ENCODE data around the gene GPR139.

Gene GPR139

DNA sequence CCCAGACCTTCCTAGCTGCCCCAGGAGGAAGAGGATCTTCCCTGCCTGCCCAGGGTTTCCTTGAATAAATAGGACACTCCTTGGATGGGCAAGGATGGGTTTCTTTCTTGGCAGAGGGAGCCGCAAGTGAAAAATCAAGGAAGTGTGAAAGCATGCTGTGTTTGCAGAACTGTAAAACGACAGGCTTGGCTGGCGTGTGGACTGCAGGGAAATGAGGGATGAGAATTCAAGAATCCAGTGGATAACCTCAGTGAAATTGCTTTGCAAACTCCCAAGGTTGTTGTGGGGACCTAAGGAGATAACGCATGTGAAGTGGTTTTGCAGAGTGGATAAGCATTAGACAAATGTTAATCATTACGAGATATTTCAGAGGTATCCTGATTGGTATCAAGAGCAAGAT is 20.4 kb downstream of the GPR139 start:
- DNase-seq (ENCODE audit: low read depth) = no peak

DNA sequence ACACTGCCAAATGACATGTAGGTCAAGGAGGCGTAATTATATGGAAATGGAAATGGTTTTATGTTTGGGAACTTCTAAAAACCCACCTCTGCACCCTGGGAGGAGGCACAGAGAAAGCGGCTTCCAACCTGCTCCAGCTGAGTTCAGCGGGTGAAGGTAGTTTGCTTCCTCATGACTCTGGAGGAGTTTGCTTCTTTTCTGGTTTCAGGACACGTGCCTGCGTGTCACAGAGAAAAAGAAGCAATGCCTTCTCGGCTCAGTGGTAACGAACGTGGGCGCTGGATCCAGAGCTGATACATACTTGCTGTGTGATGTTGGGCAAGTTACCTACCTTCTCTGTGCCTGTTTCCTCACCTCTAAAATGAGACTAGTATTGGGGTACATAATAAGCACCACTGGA is 22.1 kb downstream of the GPR139 start:
- DNase-seq (ENCODE audit: low read depth) = no peak

DNA sequence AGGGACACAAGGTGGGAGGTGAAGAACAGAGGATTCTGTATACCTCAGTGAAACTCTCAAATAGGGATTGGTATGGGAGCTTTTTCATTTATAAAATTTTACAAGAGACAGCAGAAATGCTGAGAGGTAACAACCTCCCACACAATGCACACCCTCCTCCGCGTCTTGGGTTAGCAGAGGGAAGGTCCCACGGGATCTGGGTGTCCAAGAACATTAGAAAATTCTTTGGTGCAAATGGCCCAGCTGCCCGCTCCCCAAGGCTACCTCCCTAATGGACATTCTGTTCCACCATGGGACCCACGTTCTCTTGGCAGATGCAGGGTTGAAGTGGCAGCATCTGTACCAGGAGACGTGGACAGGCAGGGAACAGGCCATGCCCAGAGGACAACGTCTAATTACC is 22.5 kb downstream of the GPR139 start:
- no peak for DNase-seq (ENCODE audit: low read depth)

DNA sequence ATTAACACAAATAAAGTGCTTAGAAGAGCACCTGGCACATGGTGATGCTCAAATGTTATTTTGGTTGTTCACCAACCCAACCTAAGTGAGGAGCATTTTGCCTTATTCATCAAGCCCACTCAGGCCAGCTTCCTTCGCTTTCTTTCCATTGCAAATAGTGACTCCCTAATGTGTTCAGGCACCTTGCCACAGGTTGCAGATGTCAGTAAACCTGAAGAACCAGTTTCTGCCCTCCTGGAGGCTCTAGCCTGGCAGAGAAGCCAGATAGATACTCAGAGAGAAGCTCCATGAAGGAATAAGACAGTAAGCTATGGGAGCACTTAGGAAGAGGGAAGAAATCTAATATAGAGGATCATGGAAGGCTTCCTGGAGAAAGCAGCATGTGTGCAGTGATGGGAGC is 23.9 kb downstream of the GPR139 start:
- DNase-seq (ENCODE audit: low read depth) = no peak

DNA sequence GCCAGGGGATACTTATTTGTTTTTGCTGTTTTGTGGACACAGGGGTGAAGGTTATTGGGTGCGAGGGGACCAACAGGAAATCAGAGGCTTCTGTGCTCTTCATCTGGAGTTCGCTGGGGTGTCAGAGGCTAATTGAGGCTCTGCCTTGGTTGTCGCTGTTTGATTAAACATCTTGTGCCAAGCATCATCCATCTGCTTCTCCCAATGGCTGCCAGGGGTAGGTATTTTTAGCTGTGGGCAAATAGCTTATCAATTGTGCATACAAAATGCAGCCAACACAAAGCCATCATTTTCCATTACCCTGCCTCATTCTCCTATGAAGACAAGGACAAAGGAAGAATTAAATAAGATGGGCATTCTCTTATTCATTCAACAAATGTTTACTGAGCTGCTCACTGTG is 27.8 kb downstream of the GPR139 start:
- DNase-seq (ENCODE audit: low read depth) = no peak

DNA sequence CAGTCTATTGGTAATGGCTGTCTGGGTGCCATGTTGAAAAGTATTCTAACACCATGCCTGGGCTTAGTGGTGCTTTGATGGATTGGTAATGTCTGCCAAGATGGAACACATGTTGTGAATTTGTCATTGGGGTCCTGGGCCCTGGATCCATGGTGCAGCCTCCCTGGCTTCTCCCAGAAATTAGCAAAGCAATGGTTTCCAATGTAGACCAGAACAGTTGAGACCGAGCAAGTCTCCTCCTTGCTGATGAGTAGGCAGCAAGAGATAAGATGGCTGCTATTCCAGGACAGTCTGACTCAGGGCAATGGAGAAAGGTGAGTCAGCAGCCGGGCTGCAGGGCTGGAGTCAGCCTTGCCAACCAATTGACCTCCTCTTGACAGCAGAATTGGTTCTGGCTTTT is 30.8 kb downstream of the GPR139 start:
- DNase-seq (ENCODE audit: low read depth) = no peak

DNA sequence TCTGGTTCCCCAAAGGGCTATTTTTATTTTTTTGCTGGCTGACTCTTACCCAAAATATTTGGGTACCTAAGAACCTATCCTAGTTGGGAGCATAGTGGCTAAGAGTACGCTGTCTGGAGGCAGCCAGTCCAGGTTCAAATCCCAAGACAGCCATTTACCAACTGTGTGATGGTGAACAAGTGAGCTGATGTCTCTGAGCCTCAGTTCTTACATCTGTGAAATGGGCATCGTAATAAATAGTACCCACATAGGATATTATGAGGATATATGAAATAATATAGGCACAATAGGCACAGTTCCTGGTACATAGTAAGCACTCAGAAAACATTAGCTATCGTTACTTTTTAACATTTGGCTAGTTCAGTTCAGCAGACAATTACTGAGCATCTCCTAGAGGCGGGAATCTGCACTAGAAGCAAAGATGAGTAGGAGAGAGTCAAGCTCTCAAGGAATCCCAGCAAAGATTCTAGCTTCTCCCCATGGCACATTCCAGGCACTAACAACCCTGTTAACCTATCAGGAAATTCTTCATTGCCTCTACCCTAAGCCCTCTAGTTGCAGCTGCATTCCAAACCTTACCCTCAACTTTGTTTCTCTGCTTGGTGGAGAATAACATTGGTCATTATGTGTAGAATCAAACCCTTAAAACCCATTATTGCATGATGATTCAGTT is 31.6 kb downstream of the GPR139 start:
- DNase-seq (ENCODE audit: low read depth) = no peak

DNA sequence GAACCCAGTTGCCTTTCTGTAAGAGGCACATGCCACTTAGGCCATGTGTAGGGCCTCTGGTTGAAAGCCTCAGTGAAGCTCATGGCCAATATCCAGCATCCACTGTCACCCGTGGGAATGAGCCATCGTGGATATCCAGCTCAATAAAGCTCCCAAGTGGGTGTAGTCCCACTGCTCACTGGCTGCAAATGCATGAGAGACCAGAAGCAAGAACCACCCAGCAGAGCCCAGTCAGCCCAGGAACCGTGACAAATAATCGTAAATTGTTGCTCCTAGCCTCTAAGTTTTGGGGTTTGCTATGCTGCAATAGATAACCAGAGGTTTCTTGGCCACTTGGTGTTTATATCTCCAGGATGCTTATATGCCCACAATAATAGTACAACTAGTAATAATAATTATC is 33.7 kb downstream of the GPR139 start:
- no peak for DNase-seq (ENCODE audit: low read depth)

DNA sequence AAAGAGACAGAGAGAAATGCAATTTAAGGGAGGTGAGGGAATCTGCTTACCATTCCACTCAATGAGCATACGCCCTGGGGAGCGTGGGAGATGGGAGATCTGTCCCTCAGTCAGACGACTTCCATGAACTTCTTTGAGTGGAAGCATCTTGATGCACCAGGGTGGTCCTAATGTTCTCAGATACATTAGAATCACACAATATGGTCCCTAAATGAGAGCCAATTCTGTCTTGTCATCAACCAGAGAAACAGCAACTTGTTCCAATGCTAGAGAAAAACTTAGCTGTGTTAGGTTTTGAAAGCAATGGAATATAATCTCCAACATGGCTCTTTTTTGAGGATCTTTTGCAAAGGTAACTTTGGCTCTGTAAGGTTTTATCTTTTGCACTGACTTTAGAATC is 44.1 kb downstream of the GPR139 start:
- DNase-seq (ENCODE audit: low read depth) = no peak

DNA sequence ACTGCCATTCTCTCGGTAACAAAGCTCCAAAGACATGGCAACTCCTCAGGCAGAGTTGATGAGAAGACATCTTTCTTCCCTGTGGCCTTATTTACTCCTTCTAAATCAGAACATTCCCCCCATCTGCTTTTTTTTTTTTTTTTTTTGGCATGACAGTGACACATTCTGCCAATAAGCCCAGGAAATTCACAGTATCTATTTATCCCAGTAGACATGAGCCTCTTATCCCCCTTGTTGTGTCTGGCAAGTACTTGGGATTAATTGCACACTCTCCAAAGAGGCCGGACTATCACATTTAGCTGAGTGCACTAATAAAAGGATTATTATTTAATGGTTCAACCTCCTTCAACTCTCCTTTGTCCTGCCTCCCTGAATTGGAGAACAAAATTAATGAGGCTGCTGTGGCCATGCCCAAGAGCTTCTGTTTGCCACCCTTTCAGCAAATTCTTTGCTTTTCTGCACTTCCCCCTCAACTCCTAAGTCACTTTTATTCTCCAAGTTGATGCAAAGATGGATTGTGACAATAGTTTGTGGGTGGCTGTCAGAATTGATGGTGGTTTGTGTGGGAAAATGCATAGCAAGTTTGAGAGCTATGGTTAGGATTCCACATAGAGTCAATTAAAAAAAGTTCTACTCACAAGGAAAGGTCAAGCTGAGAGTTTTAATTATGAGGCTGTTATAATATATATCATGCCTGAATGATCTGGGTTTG is 47.2 kb downstream of the GPR139 start:
- DNase-seq (ENCODE audit: low read depth) = no peak

DNA sequence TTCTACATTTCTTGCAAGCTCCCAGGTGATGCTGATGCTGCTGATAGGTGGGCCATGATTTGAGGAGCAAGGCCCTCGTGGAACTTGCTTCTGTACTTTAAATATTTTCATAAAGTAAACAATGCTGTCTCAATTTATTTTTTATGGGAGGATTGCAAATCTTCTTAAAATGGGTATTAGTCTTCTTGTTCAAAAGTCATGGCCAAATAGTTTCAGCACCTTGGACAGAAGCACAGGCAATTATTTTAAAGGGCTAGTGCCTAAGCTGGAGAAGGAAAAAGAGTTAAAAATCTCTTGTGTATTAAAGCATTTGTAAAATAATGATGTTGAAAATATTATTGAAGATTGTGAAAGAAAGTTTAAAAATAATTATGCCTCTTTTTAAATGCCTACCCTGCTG is 50.5 kb downstream of the GPR139 start:
- peak; percentile 1 for DNase-seq (ENCODE audit: low read depth)

DNA sequence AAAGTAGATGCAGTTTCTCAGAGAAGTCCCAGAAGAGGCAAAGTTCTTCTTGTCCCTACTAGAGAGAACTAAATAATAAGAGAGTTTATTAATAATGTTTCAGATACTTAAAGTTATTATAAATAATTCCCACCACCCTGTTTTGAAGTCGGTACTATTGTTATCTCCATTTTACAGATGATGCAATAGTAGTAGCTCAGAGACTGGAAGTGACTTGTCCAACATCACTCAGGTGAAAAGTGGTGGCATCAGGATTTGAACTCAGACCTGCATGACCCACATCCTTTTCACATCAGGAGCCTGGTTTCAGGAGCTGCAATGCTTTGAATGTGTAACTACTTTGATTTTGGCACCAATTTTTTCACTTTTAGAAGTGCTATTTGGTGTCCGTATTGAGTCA is 52.7 kb downstream of the GPR139 start:
- no peak for DNase-seq (ENCODE audit: low read depth)

DNA sequence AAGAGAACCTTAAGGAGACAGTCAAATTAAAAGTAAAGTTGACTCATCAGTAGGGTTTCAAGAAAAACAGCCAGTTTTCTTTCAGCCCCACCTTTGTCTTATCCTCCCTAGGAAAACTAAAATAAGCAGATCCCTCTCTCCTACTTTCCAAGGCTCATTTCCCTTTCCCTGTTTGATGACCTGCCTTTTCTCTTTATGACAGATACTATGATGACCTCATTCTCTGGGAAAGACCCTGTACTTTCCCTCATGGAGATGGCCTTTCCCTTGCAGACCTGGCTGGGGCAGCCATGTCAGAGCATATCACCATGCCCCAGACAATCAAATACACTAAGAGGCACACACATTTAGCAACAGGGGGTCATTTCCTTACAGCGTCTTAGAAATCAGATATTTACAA is 53.6 kb downstream of the GPR139 start:
- DNase-seq (ENCODE audit: low read depth) = no peak

DNA sequence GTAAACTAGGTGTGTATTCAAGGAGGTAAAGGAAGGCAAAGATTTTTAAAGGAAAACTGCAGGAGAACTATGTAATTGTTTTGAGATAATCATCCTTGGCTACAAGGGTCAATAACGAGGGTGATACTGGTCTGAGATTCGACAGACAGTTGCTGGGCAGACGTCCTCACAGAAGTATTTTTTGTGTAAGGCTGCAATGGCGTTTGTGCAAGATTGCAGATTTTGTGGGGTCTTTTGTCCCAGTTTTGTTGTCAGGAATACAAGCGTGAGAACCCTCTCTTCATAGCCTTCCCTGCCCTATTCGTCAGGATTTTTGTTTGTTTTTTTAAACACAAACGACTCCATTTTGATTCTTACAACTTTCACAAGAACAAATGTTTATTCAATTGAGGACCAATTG is 57.5 kb downstream of the GPR139 start:
- no peak for DNase-seq (ENCODE audit: low read depth)

DNA sequence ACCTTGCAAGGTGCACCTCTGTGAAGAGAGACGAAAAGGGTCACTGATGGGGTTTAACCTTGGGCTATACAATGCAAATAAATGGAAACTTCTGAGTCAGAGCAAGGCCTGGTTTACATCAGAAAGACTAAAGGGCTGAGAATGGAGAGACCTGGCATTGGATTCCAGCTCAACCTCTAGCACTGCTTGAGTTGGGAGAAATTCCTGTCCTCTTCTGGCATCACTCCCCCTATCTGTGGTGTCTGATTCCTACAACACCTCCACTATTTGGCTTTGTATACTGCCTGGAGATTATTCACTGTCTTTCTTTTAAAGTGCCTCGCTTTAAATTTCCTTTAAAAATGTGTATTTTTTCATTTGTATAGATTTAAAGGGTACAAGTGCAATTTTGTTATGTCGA is 68.8 kb downstream of the GPR139 start:
- DNase-seq (ENCODE audit: low read depth) = no peak

DNA sequence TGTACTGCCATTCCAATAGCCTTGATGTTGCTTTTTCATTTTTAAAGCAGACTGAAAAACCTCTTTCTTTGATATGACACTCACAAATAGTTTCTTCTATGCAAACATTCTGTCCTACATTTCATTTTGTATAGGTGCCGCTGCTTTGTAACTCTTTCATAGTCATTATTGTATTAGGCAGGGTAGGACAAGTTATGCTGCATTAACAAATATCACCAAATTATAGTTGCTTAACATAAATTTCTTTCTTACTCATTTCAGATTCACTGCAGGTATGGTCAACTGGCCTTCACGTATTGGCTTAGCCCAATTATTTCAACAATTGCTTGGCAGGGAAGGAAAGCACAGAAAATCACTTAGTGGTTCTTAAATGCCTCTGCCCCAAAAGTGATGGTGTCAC is 70.8 kb downstream of the GPR139 start:
- no peak for DNase-seq (ENCODE audit: low read depth)

DNA sequence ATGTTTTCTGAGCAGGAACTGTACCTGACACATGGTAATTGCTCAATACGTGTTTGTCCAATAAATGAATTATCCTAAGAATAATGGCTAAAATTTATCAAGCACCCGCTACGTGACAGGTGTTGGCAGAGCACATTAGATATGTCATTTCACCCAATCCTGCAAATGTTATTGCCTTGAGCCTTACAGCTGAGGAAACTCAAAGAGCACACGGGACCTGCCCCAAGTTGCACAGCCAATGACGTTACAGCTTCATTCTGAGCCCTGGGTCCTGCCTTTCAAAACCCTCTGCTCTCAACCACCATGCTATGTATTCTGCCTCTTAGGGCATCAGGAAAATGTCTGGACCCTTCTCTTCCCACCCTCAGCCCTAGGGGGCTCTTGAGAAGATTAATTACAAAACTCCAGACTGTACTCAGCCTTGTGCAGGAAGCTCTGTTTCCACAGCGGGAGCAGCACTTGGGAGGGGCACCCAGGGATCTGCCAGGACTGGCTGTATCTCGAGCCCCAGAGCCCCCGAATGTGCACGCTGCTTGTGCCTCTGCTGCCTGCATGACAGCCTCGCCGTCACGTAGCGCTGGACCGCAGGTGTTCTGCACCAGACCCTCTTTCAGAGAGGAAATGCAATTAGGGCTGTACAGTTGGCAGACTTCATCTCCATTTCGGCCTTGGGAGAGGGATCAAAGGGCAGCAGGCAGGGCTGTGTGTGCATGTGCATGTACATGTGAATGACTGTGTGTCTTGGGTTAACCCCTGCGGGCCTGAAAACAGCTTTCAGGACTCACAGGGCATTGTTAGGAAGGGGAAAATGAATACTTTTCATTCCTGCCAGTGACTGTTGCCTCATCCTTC is 71.6 kb downstream of the GPR139 start:
- DNase-seq (ENCODE audit: low read depth) = no peak

DNA sequence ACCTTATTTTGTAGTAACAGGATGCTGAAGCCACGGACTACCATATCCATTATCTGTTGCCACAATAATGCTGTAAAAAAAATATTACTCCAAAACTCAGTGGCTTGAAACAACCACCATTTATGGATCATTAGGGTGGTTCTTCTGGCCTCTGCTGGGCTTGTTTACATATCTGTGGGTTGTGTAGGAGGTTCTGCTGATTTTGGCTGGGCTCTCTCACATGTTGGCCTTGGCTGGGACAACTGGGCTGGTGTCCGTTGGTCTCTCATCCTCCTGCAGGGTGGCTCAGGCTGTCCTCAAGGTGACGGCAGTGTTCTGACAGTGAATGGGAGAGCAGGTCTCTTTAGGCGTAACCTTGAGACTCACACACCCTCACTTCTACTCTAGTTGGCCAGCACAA is 76.0 kb downstream of the GPR139 start:
- no peak for DNase-seq (ENCODE audit: low read depth)

DNA sequence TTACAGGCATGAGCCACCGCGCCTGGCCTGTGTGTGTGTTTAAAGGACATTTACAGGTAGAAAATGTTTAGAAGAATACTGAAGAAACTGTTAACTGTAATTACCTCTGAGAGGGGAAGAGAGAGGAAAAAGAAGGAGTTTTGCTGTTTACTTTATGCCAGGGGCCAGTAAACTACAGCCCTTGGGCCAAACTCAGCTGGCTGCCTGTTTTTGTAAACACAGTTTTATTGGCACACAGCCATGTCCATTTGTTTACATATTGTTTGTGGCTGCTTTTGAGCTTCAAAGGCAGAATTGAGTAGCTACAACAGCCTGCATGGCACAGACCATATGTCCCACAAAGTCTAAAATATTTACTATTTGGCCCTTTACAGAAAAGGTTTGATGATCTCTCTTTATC is 76.4 kb downstream of the GPR139 start:
- no peak for DNase-seq (ENCODE audit: low read depth)

DNA sequence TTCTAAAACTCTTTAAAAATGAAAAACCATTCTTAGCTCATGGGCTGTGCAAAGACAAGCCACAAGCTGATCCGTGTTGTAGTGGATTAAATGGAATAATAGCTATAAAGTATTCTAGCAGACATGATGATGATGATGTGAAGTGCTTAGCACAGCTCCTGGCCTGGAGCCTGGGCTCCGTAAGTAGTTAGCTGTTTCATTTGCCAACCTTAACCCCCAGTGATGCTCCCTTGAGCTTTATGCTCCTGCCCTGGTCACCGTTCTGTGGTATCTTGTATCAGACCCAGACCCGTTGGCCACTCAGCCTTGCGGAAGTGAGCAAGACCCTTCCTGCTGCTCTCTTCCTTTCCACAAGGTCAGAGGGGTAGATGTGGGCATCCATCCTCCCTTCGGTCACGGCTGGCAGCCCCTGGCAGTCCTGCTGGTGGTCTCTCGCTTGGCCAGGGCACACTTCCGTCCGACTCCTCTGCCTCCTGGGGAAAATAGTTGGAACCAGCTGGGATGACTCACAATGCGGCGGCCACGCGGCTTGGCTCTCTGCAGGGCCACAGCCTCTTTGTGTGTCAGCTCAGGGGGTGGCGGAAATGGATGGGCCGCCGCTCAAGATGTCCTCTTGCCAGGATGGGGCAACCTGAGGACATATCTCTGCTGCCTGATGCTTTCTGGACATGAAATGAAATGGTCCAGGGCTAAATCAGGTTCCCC is 79.1 kb downstream of the GPR139 start:
- DNase-seq (ENCODE audit: low read depth) = no peak

DNA sequence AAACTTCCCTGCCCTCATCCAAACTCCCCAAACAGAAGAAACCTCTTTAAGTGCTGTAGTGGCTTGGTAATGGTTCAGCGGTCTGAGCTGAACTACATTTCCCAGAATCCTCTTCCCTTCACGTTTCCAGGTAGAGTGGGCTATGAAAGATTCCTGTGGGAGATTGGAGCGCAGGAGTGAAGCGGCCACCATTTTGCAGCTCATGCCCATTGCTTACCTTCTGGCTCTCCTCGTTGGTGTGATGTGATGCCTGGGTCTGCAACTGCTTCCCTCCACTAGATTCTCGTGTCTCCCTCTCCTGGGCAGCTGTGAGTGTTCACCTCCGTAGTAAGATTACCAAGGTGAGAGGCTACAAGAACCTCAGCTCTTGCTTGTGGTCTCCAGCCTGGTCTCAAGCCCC is 82.1 kb downstream of the GPR139 start:
- no peak for DNase-seq (ENCODE audit: low read depth)

DNA sequence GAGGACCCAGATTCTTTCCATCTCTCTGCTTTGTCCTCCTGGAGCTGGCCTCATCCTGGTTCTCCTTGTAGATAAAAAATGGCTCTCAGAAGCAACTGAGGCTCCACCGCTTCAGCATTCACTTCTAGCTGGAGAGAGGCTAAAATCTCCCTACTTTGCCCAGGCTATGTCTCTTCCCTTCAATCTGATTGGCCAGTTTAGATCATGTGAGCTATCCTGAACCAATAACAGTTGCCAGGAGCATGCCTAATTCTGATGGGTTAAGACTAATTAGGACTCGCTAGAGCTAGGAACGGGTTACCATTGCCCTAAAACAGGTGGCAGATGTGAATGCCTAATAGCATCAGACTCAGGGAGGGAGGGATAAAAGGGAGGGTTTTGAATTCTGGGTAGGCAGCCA is 89.6 kb downstream of the GPR139 start:
- DNase-seq (ENCODE audit: low read depth) = no peak

Data from EH (cell line).